ENCODE measurements around the gene ID3. TPM values are rescaled to one million over a fixed set of nuclear protein-coding genes. Genes with fewer than 3 reads are reported as not detected.
A peak's percentile ranks its signal among the peaks of the same experiment; 100 is the strongest.

ID3 gene
- total and polyA plus RNA-seq, 2 of the 8 experiments (the other 6 are each of a cell fraction or from before 2014, with no cell fraction given) = 240 to 304 TPM

DNA sequence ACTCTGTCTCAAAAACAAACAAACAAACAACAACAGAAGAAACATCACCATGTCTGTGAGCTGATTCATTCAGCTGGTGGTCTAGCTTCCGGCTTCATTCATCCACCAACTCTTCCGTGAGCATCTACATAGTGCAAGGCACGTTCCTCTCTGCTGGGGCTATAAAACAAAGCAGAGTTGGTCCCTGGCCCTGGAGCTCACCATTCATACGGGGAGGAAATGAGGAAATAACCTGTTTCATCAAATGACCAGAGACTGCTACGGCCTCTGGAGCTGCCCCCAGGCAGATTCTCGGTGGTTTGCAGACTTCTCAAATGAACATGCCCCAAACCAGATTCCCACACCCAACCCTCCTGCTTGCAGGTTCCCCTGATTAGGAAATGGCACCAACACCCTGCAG lies 41.0 kb upstream of the ID3 start:
- no peak overlapping the region for H4K8ac ChIP-seq (ENCODE audit: extremely low read depth, insufficient read depth, low read length)
- no peak overlapping the region for H3K27ac ChIP-seq (ENCODE audit: low read depth, low read length)
- DNase-seq (ENCODE audit: low read depth in 1 of 2, low spot score in 2 of 2) (no peak), FAIRE-seq (no peak)
- H2AK5ac ChIP-seq (ENCODE audit: low read depth, low read length) = peak overlapping the region; percentile 42; the same call in 1 of the 2 replicates
- ChIA-PET POLR2A (ENCODE audit: partially characterized antibody) (interaction anchor here (0.6 to 26.0 kb wide), 5 partner anchors 13 to 149 kb away, joined by 7 to 547 read pairs (median 17); partner anchors contain the start of gene ID3), CTCF (ENCODE audit: partially characterized antibody) (interaction anchor here (0.8 to 8.0 kb wide), 11 partner anchors 10 to 103 kb away, joined by 3 to 89 read pairs (median 3); no protein-coding TSS in a partner anchor)
- no peaks in the 10 kb centered on the region for H4K20me1 ChIP-seq (replicated peaks in 1 of 2; ENCODE audit: control insufficient read depth in 1 of 2, insufficient read depth in 2 of 2, low read length in 2 of 2)
- H3K79me1 ChIP-seq (ENCODE audit: low read depth, low read length) = no peaks in the 10 kb centered on the region
- no peaks in the 10 kb centered on the region for H3K23me2 ChIP-seq (ENCODE audit: low read depth, low read length)
- peaks cover 11 to 33% (median 16%) of the 10 kb centered on the region in 4 experiments for H3K4me1 ChIP-seq (replicated peaks in 1 of 4; ENCODE audit: control insufficient read depth in 3 of 4, insufficient read depth in 4 of 4, low read length in 3 of 4)
- no peak overlapping the region for H3K4me2 ChIP-seq (ENCODE audit: insufficient read depth in 1 of 2, low read depth in 2 of 2, low read length in 2 of 2)
- no peaks in the 10 kb centered on the region for H3K36me3 ChIP-seq (ENCODE audit: control insufficient read depth in 2 of 4, insufficient read depth in 4 of 4, low read length in 3 of 4)
- H3K9ac ChIP-seq (replicated peaks in 1 of 4; ENCODE audit: extremely low read depth in 1 of 4, low read depth in 3 of 4, low read length in 3 of 4) = no peak overlapping the region
- peak overlapping the region; percentile 64; the same call in 1 of the 2 replicates for H2BK12ac ChIP-seq (ENCODE audit: low read depth, low read length)
- peak overlapping the region; percentile 97 for H2BK120ac ChIP-seq (replicated peaks; ENCODE audit: low read depth, low read length)
- H3K14ac ChIP-seq (ENCODE audit: insufficient read length) = no peak overlapping the region
- no peaks in the 10 kb centered on the region for H3K9me3 ChIP-seq (ENCODE audit: insufficient read depth in 2 of 2, low read depth in 1 of 2, low read length in 1 of 2)
- H3K56ac ChIP-seq (replicated peaks; ENCODE audit: insufficient read length, low read depth, low read length) = no peak overlapping the region
- H2AFZ ChIP-seq (ENCODE audit: low read length) = no peak overlapping the region; the same call in 1 of the 2 replicates
- peak overlapping the region; percentile 54 for H4K5ac ChIP-seq (ENCODE audit: insufficient read length, low read depth, low read length)
- H3K4me3 ChIP-seq (ENCODE audit: extremely low read depth in 1 of 4, insufficient read depth in 2 of 4, low read depth in 3 of 4, low read length in 4 of 4) = no peak overlapping the region
- H2BK5ac ChIP-seq (ENCODE audit: low read depth, low read length) = peak overlapping the region; percentile 27; the same call in 1 of the 2 replicates
- no peak overlapping the region for H3K23ac ChIP-seq (ENCODE audit: insufficient read length)
- 82% methylated on average over 6 of the region's 6 CpGs; no CpG with 5 or more reads in 1 of the 2 experiments for WGBS, 2 experiments (ENCODE audit: extremely low coverage in 1 of 2, insufficient coverage in 1 of 2, insufficient read length in 1 of 2, insufficient replicate concordance in 2 of 2, low coverage in 1 of 2, low lambda C conversion rate in 2 of 2, missing lambda C conversion rate in 1 of 2)
- H2BK20ac ChIP-seq (ENCODE audit: low read length) = peak overlapping the region; percentile 98
- H4K91ac ChIP-seq (replicated peaks; ENCODE audit: insufficient read length, low read length) = peak overlapping the region; percentile 88
- peak overlapping the region; percentile 97; the same call in 1 of the 2 replicates for H2BK15ac ChIP-seq (ENCODE audit: low read length)
- peak overlapping the region; percentile 71; the same call in 1 of the 2 replicates for H3K18ac ChIP-seq (ENCODE audit: extremely low read depth, low read length)
- H3K4ac ChIP-seq (replicated peaks; ENCODE audit: insufficient read length, low read depth, low read length) = peak overlapping the region; percentile 88
- H3K27me3 ChIP-seq (replicated peaks in 1 of 4; ENCODE audit: control insufficient read depth in 3 of 4, extremely low read depth in 1 of 4, insufficient read depth in 3 of 4, low read length in 3 of 4) = no peaks in the 10 kb centered on the region
- H3K79me2 ChIP-seq (ENCODE audit: control insufficient read depth in 1 of 2, insufficient read depth in 2 of 2, low read length in 2 of 2) = no peaks in the 10 kb centered on the region
- TF ChIP-seq BACH1 (IDR thresholded peaks at IDR 0.05; ENCODE audit: low read length) = no peak
- TF ChIP-seq POLR2AphosphoS5 (IDR thresholded peaks at IDR 0.05; ENCODE audit: low read depth, low read length) = no peak
- no peak for TF ChIP-seq SIN3A (conservative IDR thresholded peaks at IDR 0.05 in 1 of 2, IDR thresholded peaks at IDR 0.05 in 1 of 2; ENCODE audit: low read depth in 1 of 2, low read length in 2 of 2)
- TF ChIP-seq POLR2A (IDR thresholded peaks at IDR 0.05; ENCODE audit: control extremely low read depth in 1 of 2, low read depth in 2 of 2, low read length in 2 of 2) = no peak
- TF ChIP-seq NANOG (IDR thresholded peaks at IDR 0.05; ENCODE audit: insufficient read depth, low read depth, low read length, poor library complexity, severe bottlenecking) = no peak
- no peak for TF ChIP-seq SP1 (IDR thresholded peaks at IDR 0.05; ENCODE audit: low read depth, low read length)
- no peak for TF ChIP-seq KDM5A (IDR thresholded peaks at IDR 0.05; ENCODE audit: low read length)
- TF ChIP-seq TCF12 (IDR thresholded peaks at IDR 0.05; ENCODE audit: low read depth, low read length) = no peak
- no peak for TF ChIP-seq EZH2 (IDR thresholded peaks at IDR 0.05; ENCODE audit: low read depth, low read length, severe bottlenecking)
- no peak for TF ChIP-seq CHD2 (IDR thresholded peaks at IDR 0.05; ENCODE audit: low read length)
- TF ChIP-seq BRCA1 (IDR thresholded peaks at IDR 0.05; ENCODE audit: low read depth, low read length) = no peak
- no peak for TF ChIP-seq CHD1 (IDR thresholded peaks at IDR 0.05; ENCODE audit: low read depth, low read length)
- TF ChIP-seq RXRA (IDR thresholded peaks at IDR 0.05; ENCODE audit: insufficient read depth, low read depth, low read length) = no peak
- no peak for TF ChIP-seq FOSL1 (IDR thresholded peaks at IDR 0.05; ENCODE audit: insufficient read depth, low read depth, low read length)
- no peak for TF ChIP-seq RBBP5 (IDR thresholded peaks at IDR 0.05; ENCODE audit: borderline replicate concordance, low read depth, low read length)

Measured in H1 (cell line).